ENCODE data around the gene MYLK2.
"Not testable (repeated sequence)": the region's sequence is repeated elsewhere in the genome, so short reads cannot be mapped to it uniquely, and the experiment has no call there.

MYLK2 gene

DNA sequence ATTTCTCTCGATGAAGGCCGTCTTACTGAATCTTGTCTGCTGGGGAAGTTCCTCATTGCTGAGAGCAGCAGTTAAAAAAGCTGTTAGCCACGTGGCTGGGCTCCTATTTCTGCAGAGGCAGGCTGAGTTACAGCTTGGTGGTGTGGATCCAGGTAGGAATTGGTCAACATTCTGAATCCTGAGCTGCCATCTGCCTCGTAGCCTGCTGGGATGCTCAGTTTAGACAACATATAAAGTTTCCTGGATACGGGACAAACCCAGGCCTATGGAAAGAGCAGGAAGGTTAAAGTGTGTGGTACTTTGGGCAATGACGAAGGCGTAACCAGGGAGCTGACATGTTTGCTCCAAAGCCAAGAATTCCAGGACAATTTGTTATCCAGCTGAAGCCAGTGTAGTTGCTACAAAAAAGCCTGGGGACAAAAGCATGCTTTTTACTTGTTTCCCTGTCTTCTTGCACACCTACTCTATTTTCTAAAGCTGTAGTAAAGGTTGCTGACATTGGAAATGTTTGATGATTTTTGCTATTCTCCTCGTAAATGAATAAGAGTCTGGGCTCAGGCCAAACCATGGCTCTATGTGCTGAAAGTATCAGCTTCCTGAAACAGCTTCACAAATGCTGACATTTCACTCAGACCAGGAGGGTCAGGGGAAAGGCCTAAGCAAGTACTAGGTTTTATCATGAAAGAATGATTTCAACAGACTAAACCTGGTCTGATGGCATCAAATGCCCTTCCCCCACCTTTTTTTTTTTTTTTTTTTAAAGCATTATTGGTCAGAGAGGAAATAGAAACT is 12.4 kb upstream of the MYLK2 start:
- Mint-ChIP-seq H3K9me3 (no peaks in the 10 kb centered on the region), H3K27me3 (no peaks in the 10 kb centered on the region), H3K36me3 (ENCODE audit: insufficient read depth) (no peaks in the 10 kb centered on the region), H3K27ac (no peak overlapping the region), H3K4me1 (ENCODE audit: low read depth in 2 of 2) (peaks cover 6 to 9% of the 10 kb centered on the region in 2 donors), H3K4me3 (no peak overlapping the region)
- ATAC-seq (replicated peaks) (no peak), DNase-seq (no peak)

DNA sequence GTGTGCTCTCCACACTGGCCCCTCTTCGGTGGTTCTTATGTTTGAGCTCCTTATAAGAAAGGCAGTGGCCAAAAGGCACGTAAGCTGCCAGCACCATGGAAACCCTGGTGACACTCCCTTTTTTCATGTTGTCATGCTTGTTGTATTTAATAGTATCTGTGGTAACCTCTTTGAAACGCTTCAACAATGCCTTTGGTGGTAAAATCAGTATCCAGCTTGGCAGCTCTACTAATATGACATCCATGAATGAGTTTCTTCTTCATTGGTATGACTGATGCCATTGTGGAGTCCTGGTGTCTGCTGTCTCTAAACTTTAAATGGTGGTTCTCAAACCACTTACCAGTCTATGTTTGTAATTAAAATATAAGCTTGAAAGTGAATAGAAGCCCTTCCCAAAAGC is 10.7 kb upstream of the MYLK2 start:
- no peak for ATAC-seq (replicated peaks)
- Mint-ChIP-seq H3K4me3 (no peak overlapping the region), H3K27me3 (no peaks in the 10 kb centered on the region), H3K9me3 (no peaks in the 10 kb centered on the region), H3K27ac (no peak overlapping the region), H3K4me1 (ENCODE audit: low read depth in 2 of 2) (peaks cover 3 to 6% of the 10 kb centered on the region in 2 donors), H3K36me3 (ENCODE audit: insufficient read depth) (no peaks in the 10 kb centered on the region)
- DNase-seq: no peak

DNA sequence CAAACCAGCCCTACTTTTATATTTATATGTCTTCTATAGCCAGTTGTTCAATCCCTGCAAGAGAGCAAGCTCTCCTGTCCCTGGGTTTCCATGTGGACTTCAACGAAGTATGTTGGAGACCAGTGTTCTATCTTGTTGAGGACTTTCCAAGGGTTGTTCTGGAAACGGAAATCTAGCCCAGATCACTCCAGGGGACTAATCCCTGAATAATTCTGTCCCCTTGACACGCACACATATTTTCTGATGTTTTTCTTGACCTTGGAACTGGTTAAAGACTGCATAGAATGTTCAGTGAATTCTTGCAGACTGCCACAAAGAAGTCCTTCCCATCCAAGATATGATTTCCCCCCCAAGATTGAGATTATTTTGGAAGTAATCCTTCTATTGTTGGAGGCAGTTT is 9.5 kb upstream of the MYLK2 start:
- DNase-seq (no peak), ATAC-seq (replicated peaks) (no peak)
- Mint-ChIP-seq H3K4me3 (no peak overlapping the region), H3K36me3 (ENCODE audit: insufficient read depth) (no peaks in the 10 kb centered on the region), H3K4me1 (ENCODE audit: low read depth in 2 of 2) (no peaks in the 10 kb centered on the region), H3K27ac (no peak overlapping the region), H3K27me3 (no peaks in the 10 kb centered on the region), H3K9me3 (no peaks in the 10 kb centered on the region)

DNA sequence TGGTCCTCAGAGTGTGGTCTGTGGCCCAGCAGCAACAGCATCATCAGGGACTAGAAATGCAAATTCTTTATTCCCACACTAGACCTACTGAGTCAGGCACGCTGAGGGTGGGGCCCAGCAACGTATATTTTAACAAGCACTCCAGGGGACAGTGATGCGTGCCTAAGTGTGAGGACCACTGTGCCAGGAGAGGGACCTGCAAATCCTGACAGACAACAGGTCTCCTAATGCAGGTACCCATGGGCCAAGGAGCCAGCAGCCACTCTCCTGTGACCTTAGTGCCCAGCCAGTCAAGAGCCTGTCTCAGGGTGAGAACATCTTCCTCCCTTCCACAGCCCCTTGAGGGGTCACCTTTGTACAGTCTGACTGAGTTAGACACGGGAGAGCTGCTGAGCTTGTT is 8.0 kb upstream of the MYLK2 start:
- Mint-ChIP-seq H3K27me3 (no peaks in the 10 kb centered on the region), H3K9me3 (no peaks in the 10 kb centered on the region), H3K4me3 (no peak overlapping the region), H3K27ac (no peak overlapping the region), H3K4me1 (ENCODE audit: low read depth in 2 of 2) (no peaks in the 10 kb centered on the region), H3K36me3 (ENCODE audit: insufficient read depth) (no peaks in the 10 kb centered on the region)
- DNase-seq (no peak), ATAC-seq (replicated peaks) (no peak)

DNA sequence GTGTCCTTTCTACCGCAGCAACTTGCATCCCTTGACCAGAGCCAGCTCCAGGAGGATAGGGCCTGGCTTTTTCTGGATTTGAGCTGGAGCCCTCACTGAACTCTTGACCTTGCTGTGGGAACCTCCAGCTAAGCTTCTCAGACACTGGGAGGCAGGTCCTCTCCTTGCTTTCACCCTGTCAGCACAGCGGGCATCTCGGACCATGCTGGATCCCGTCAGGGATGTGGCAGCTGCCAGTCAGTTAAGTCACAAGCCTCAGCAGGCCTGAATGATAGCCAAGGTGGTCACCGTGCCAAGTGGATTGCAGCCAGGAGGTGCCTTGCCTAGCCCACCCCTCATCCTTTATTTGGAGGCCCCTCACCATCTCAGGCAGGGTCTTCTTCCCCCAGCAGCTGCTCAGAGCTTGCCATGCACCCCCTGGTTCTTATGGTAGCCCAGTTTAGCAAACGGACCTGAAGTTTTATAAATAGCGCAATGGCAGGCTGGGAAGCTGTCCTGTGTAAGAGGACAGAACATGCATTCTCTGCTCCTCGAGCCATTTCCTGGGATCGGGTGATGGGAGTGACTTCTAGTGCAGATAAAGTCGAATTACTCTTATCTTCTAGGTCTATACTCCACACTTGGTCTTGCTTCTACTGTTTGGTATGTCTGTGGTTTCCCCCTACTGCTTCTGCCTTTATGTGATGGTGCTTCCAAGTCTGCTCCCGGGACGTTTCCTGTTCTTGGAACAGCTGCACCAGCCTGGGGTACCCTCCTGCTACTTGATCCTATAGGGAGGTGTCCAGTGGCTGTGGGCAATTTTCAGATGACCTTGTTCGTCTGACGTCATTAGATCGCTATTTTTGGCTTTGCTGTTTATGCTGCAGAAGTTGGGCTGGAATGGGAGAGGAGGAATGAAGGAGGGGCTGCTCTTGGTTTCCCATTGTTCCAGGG is 7.1 kb upstream of the MYLK2 start:
- DNase-seq (no peak), ATAC-seq (replicated peaks) (no peak)
- no peaks in the 10 kb centered on the region for H3K36me3 Mint-ChIP-seq (ENCODE audit: insufficient read depth)
- no peaks in the 10 kb centered on the region for H3K4me1 Mint-ChIP-seq (ENCODE audit: low read depth in 2 of 2)
- H3K27ac Mint-ChIP-seq: no peak overlapping the region
- no peak overlapping the region for H3K4me3 Mint-ChIP-seq
- H3K27me3 Mint-ChIP-seq: no peaks in the 10 kb centered on the region
- no peaks in the 10 kb centered on the region for H3K9me3 Mint-ChIP-seq

DNA sequence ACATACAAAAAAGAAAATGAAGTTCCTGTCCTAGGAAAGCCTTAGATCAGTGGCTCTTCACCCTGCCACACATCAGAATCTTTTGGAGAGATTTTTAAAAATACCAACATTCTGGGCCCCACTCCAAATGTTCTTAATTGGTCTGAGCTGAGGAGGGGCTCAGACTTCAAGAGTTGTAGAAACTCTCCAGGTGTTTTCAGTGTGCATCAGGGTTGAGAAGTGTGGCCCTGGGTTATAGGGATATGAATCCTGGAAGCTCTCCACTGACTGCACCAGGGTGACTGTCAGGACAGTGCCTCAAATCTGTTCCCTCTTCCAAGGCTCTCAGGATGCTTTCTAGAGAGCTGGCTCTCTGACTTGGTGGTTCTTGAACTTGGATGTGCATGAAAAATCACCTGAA is 5.5 kb upstream of the MYLK2 start:
- Mint-ChIP-seq H3K27me3 (no peaks in the 10 kb centered on the region), H3K4me3 (no peak overlapping the region), H3K9me3 (no peaks in the 10 kb centered on the region), H3K4me1 (ENCODE audit: low read depth in 2 of 2) (no peaks in the 10 kb centered on the region), H3K27ac (no peak overlapping the region), H3K36me3 (ENCODE audit: insufficient read depth) (no peaks in the 10 kb centered on the region)
- ATAC-seq (replicated peaks) (no peak), DNase-seq (no peak)

DNA sequence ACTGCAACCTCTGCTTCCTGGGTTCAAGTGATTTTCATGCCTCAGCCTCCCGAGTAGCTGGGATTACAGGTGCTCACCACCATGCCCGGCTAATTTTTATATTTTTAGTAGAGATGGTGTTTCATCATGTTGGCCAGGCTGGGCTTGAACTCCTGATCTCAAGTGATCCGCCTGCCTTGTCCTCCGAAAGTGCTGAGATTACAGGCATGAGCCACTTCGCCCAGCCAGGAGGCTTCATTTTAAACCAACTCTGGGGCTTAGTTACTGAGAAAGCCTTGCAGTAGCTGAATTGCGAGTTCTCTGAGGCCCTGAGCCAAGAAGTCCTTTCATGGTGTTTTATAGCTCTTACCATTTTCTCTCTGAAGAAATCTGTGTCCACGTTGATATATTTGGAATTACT is 5.0 kb upstream of the MYLK2 start:
- not testable (repeated sequence) for H3K4me3 Mint-ChIP-seq; H3K4me1 Mint-ChIP-seq (ENCODE audit: low read depth in 2 of 2); H3K36me3 Mint-ChIP-seq (ENCODE audit: insufficient read depth); H3K27me3 Mint-ChIP-seq; H3K9me3 Mint-ChIP-seq; DNase-seq; ATAC-seq (replicated peaks); H3K27ac Mint-ChIP-seq

DNA sequence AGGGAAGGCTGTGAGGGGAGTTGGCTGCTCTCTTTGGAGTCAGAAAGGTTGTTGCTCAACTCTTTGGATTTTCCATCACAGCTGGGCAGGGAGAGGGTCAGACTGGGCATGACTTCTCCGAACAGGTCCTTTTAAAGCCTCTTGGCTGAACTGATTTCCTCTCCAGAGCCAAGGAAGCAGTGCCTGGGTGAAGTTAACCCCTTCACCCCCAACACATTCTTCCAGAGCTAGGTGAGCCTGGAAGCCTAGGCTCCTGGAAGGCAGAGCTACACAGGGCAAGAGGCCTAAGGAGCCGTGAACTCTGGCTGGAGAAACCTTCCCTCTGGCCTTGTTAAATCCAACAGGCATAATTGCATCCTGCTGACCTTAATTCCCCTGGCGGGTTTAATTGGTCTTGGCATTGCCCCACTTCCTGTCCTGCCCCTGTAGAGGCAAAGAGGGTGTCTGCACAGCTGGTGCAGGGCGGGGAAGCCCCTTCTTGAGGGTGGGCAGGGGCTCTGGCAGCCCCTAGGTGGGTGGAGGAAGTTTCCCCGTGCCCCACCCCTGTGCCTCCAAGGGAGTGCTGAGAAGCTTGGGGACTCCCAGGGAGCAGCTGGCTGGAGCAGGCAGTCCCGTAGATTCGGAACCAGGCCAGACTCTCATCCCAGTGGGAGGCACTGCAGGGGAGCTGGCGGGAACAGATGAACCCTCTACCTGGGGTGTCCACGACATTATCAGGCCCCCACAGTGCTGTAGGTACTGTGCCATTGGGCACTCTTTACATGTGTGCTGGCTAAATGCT is 3.6 kb upstream of the MYLK2 start:
- H3K4me3 Mint-ChIP-seq: no peak overlapping the region
- no peaks in the 10 kb centered on the region for H3K27me3 Mint-ChIP-seq
- DNase-seq (no peak), ATAC-seq (replicated peaks) (no peak)
- H3K9me3 Mint-ChIP-seq: no peaks in the 10 kb centered on the region
- no peaks in the 10 kb centered on the region for H3K36me3 Mint-ChIP-seq (ENCODE audit: insufficient read depth)
- no peak overlapping the region for H3K27ac Mint-ChIP-seq
- H3K4me1 Mint-ChIP-seq (ENCODE audit: low read depth in 2 of 2): no peaks in the 10 kb centered on the region

DNA sequence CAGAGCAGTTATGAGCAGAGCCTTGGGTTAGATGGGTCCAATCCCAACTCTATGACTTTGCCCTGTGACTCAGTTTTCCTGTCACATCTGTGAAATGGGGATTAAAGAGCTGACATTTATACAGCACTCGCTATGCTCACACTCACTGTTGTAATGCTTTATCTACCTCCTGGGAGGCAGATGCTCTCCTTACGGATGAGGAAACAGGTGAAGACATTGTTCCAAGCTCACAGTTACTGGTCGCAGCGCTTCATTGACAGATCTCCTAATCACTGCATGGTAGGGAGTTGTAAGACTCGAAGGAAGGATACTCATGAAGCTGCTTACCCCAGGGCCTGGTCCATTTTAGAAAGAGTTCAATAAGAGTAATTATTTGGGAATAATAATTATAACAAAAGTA is 2.9 kb upstream of the MYLK2 start:
- ATAC-seq (replicated peaks) (no peak), DNase-seq (no peak)
- Mint-ChIP-seq H3K4me1 (ENCODE audit: low read depth in 2 of 2) (no peaks in the 10 kb centered on the region), H3K4me3 (no peak overlapping the region), H3K9me3 (no peaks in the 10 kb centered on the region), H3K27ac (no peak overlapping the region), H3K36me3 (ENCODE audit: insufficient read depth) (no peaks in the 10 kb centered on the region), H3K27me3 (no peaks in the 10 kb centered on the region)

DNA sequence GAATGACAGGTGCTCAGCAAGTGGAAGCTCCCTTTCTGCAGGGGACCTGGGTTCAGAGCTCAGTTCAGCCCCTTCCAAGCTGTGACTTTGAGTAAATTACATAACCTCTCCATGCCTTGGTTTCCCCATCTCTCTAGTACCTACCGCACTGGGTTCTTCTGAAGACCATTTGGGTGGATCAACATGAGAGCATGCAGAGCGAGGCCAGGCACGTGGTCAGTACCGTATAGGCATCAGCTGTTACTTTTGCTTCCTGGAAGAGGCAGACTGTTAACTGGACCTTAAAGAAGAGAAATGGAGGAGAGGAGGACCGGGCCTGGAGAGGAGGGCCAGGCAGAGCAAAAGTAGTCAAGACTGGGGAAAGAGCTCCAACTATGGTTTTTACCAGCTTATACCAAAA is 1.7 kb upstream of the MYLK2 start:
- Mint-ChIP-seq H3K27ac (no peak overlapping the region), H3K9me3 (no peaks in the 10 kb centered on the region), H3K4me1 (ENCODE audit: low read depth in 2 of 2) (no peaks in the 10 kb centered on the region), H3K36me3 (ENCODE audit: insufficient read depth) (no peaks in the 10 kb centered on the region), H3K27me3 (no peaks in the 10 kb centered on the region), H3K4me3 (no peak overlapping the region)
- DNase-seq: no peak
- no peak for ATAC-seq (replicated peaks)

DNA sequence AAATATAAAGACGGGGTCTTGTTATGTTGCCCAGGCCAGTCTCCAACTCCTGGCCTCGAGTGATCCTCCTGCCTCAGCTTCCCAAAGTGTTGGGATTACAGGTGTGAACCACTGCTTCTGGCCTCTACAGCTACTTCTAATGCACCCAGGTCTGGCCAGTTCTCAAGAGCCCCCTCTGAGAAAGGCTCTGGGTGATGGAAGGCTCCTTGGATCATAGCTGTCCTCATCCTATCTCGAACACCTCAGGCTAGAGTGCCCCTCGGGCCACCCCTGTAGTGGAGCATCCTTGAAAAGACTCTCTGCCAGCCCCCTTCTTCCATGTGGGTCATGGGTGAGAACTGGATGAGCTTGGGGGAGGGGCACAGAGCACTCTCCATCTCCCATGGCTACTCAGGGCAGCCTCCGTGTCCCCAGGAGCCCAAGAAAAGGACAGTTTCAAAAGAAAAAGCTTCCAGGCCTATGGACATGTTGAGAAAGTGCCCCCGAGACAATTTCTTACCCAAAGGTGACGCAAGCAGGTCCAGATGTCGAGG is 714 bp upstream of the MYLK2 start:
- Mint-ChIP-seq H3K9me3 (no peaks in the 10 kb centered on the region), H3K27ac (no peak overlapping the region), H3K27me3 (no peaks in the 10 kb centered on the region), H3K4me3 (no peak overlapping the region), H3K4me1 (ENCODE audit: low read depth in 2 of 2) (peaks cover 4% of the 10 kb centered on the region in 2 donors), H3K36me3 (ENCODE audit: insufficient read depth) (no peaks in the 10 kb centered on the region)
- no peak for ATAC-seq (replicated peaks)
- no peak for DNase-seq

DNA sequence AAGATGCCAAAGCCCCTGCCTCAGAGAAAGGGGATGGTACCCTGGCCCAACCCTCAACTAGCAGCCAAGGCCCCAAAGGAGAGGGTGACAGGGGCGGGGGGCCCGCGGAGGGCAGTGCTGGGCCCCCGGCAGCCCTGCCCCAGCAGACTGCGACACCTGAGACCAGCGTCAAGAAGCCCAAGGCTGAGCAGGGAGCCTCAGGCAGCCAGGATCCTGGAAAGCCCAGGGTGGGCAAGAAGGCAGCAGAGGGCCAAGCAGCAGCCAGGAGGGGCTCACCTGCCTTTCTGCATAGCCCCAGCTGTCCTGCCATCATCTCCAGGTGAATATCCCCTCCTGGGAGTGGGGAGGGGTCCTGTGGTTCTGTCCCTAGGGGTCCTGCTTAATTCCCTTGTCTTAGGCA is 1.1 kb downstream of the MYLK2 start:
- no peaks in the 10 kb centered on the region for H3K27me3 Mint-ChIP-seq
- DNase-seq (no peak), ATAC-seq (replicated peaks) (no peak)
- peaks cover 4% of the 10 kb centered on the region in 2 donors for H3K4me1 Mint-ChIP-seq (ENCODE audit: low read depth in 2 of 2)
- H3K36me3 Mint-ChIP-seq (ENCODE audit: insufficient read depth): no peaks in the 10 kb centered on the region
- no peaks in the 10 kb centered on the region for H3K9me3 Mint-ChIP-seq
- no peak overlapping the region for H3K27ac Mint-ChIP-seq
- H3K4me3 Mint-ChIP-seq: no peak overlapping the region

DNA sequence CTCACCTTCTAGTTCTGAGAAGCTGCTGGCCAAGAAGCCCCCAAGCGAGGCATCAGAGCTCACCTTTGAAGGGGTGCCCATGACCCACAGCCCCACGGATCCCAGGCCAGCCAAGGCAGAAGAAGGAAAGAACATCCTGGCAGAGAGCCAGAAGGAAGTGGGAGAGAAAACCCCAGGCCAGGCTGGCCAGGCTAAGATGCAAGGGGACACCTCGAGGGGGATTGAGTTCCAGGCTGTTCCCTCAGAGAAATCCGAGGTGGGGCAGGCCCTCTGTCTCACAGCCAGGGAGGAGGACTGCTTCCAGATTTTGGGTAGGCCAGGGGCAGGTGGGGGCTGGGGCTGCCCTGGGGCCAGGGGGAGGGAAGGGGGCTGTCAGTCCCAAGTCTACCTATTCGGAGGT is 2.3 kb downstream of the MYLK2 start:
- ATAC-seq (replicated peaks) (no peak), DNase-seq (no peak)
- Mint-ChIP-seq H3K27me3 (no peaks in the 10 kb centered on the region), H3K9me3 (no peaks in the 10 kb centered on the region), H3K4me3 (no peak overlapping the region), H3K36me3 (ENCODE audit: insufficient read depth) (no peaks in the 10 kb centered on the region), H3K27ac (no peak overlapping the region), H3K4me1 (ENCODE audit: low read depth in 2 of 2) (peaks cover 4% of the 10 kb centered on the region in 2 donors)

Measured in effector memory CD8-positive, alpha-beta T cell (primary cell).